Fibroblast of villous mesenchyme (primary cell): ENCODE measurements around the gene HCN4. TPM values are rescaled to one million over a fixed set of nuclear protein-coding genes. Genes with fewer than 3 reads are reported as not detected.
A peak's percentile ranks its signal among the peaks of the same experiment; 100 is the strongest.
"Not testable (repeated sequence)": the region's sequence is repeated elsewhere in the genome, so short reads cannot be mapped to it uniquely, and the experiment has no call there.

Experiments
- DNase-seq: peaks from one replicate; pipeline ENCODE4 v3.0.0-alpha.2; 2010; ENCODE audit warnings: low read depth
- H3K4me3 ChIP-seq: 2 replicates; pipeline ENCODE4 v1.5.1; 2011; ENCODE audit warnings: low read depth, mild to moderate bottlenecking, low read length
- total RNA-seq: library from RNA; depleted of rRNA; stranded (reverse); fragments of >200 nt; gene quantifications from 2 replicates; pipeline ENCODE4 v1.2.3, GENCODE V29; 2012
- TF ChIP-seq, protein P1 (sequence below): IDR thresholded peaks from 2 replicates; pipeline ENCODE4 v1.5.1; 2012; ENCODE audit warnings: low read depth, mild to moderate bottlenecking, low read length; ENCODE audit not compliant: insufficient read depth

Gene HCN4
- total RNA-seq, 1 donor = not detected

DNA sequence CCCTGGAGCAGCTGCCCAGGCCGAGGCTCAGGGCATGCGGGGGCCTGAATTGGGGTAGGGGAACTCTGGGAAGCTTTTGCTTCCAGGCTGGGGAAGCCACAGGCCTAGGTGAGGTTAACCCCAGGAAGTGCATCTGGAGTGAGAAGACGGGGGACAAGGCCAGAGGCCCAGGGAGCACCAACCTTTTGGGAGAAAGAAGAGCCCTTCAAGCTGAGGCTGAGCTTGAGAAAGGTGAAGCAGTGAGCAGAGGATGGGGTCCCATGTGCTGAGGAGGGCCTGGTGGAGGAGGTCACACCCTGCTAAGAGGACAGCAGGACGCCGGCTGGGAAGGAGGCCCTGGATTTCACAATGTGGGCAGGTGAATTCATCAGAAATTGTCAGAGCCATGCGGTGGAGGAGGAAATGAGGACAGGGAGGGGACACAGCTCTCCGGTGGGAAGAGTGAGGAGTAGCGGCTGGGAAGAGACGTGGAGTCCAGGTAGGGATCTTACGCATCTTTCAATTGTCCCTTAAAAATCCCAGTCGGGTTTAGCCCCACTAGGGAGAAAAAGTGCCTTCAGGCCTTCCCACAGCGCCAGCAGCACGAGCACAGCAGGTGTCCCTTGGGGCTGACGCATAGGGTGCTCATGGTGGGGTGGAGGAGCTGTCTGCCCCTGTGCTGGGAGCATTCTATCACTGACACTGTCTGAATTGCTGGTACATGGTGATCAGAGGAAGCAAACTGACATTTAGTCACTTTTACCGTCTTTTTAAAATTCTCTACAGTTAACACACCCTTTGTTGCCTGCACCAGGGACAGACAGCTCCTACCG, 50.9 kb downstream of the HCN4 start:
- TF ChIP-seq, protein P1, sequence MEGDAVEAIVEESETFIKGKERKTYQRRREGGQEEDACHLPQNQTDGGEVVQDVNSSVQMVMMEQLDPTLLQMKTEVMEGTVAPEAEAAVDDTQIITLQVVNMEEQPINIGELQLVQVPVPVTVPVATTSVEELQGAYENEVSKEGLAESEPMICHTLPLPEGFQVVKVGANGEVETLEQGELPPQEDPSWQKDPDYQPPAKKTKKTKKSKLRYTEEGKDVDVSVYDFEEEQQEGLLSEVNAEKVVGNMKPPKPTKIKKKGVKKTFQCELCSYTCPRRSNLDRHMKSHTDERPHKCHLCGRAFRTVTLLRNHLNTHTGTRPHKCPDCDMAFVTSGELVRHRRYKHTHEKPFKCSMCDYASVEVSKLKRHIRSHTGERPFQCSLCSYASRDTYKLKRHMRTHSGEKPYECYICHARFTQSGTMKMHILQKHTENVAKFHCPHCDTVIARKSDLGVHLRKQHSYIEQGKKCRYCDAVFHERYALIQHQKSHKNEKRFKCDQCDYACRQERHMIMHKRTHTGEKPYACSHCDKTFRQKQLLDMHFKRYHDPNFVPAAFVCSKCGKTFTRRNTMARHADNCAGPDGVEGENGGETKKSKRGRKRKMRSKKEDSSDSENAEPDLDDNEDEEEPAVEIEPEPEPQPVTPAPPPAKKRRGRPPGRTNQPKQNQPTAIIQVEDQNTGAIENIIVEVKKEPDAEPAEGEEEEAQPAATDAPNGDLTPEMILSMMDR = no peak
- DNase-seq = no peak
- H3K4me3 ChIP-seq = no peak overlapping the region

DNA sequence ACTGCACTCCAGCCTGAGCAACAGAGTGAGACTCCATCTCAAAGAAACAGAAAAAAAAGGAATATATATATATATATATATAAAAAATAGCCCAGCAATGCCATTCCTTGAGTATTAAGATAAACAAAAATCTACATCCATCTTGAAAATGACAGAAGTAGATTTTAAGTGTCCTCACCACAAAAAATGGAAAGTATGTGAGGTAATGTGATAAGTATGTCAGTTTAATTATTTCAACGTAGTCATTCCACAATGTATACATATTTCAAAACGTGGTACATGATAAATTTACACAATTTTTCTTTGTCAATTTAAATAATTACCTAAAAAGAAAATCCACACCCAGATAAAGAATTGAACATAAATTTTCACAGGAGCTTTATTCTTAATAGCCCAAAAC, 54.9 kb downstream of the HCN4 start:
- no peak for DNase-seq
- TF ChIP-seq, protein P1 = no peak
- no peak overlapping the region for H3K4me3 ChIP-seq

DNA sequence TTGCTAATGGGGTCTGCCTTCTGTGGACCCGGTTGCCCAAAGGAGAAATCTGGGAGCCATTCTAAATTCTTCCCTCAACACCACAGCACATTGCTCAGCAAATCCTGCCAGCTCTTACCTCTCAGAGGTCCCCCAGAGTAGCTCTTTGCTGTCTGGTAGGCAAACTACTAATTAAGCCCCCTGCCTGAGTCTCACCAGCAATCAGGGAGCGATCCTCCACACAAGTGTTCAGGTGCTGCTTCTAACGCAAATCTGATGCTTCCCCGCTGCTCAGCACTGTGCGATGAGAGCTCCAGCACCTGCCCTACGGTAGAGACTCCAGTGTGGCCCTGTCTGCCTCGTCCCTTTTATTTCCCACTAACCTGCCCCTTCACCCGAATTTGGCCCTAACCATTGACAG, 60.5 kb downstream of the HCN4 start:
- TF ChIP-seq, protein P1 = no peak
- no peak for DNase-seq
- no peak overlapping the region for H3K4me3 ChIP-seq

DNA sequence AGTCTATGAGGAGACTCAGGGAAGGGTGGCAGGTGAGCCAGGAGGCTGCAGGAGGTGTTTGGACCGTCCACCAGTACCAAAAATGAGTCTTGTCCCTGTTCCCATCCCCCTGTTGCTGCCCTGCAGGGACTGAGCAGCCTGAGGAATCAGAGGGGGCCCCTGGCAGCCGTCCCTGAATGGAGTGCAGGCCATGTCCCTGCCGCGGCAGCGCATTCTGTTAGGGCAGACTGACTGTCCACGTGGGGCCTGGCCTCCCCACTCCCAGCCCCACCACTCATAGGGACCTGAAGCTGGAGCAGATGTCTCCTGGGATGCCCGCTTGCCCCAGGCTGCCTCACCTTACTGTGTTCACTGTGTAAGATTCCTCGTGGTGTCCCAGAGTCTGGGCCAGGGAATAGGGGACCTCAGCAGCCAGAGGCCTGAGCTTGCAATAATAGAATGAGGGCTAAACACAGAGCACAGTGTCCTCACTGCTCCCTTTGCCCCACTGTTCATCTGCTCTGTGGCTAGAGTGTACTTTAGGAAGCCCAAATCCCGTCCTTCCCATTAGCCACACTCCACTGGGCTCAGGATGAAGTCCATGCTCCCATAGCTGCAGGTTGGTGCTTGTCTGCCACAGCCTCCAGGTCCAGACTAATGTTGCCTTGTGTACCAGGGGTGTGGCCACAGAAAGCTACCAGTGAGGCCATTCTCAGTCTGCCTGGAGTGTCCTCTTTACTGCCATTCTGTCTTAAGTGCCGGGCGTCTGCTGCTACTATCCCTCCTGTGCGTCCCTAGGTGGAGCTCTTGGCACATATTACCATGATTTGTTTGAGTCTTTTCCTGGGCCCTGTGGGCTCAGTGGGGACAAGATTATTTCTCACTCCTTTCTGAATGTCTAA, 63.2 kb downstream of the HCN4 start:
- peak; percentile 72 for DNase-seq
- H3K4me3 ChIP-seq = no peak overlapping the region
- TF ChIP-seq, protein P1 = peak; percentile 75

DNA sequence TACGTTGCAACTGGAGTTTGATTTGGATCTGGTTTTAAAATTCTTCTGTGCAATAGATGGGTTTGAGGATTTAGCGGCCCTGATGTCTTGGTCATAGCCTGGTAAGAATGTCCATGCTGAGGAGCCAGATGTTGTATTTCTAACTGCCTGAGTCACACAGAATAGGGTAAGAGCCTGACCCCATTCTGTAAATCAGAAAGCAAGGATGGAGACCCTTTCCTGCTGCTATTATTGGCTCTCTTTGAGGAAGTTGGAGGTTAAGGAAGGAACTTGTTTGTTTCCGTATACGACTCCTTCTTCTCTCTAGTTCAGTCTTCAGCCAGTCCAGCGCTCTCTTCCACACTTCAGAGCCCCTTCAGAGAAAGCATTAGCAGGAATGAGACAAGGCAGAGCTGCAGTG, 65.1 kb downstream of the HCN4 start:
- DNase-seq = no peak
- H3K4me3 ChIP-seq = no peak overlapping the region
- TF ChIP-seq, protein P1 = no peak

DNA sequence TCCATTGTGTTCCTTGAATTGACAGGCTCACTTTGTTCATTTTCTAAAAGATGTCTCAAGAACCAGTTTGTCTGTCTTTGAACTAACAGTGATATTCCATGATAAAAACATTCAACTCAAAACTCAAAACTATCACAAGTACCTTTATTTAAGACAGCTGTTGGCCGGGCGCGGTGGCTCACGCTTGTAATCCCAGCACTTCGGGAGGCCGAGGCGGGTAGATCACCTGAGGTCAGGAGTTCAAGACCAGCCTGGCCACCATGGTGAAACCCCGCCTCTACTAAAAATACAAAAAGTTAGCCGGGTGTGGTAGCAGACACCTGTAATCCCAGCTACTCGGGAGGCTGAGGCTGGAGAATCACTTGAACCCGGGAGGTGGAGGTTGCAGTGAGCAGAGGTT, 68.5 kb downstream of the HCN4 start:
- not testable (repeated sequence) for H3K4me3 ChIP-seq, DNase-seq
